Right lobe of liver (tissue), 6 donors: ENCODE measurements around the gene ARSA. TPM values are rescaled to one million over a fixed set of nuclear protein-coding genes. Genes with fewer than 3 reads are reported as not detected.

ENCODE experiments used
- ATAC-seq, 4 donors: fragments of 200-7000 bp; cut with Tn5 transposase; one replicate each; pipeline ENCODE4 v1.9.1; 2020; ENCODE audit warnings: mild to moderate bottlenecking in 4 of 4, moderate library complexity in 4 of 4
- DNase-seq, 3 donors: peaks; one replicate each; pipeline ENCODE4 v3.0.0-alpha.2; 2020
- H3K27ac ChIP-seq, 3 donors: fragments of 200-600 bp; one replicate each; pipeline ENCODE4 v1.8.0; 2022
- H3K27me3 ChIP-seq, 2 donors: fragments of 200-600 bp; one replicate each; pipeline ENCODE4 v1.8.0; 2022
- H3K36me3 ChIP-seq, 4 donors: fragments of 200-600 bp; sonication (generic) in 1 of 4; one replicate each; pipeline versions ENCODE4 v1.5.1 to v1.8.0; 2017 to 2022; ENCODE audit warnings: control low read depth in 1 of 4
- H3K4me1 ChIP-seq, 4 donors: fragments of 200-600 bp; sonication (generic) in 1 of 4; one replicate each; pipeline versions ENCODE4 v1.5.1 to v1.8.0; 2017 to 2022; ENCODE audit warnings: control low read depth in 1 of 4
- H3K4me3 ChIP-seq, 3 donors: fragments of 200-600 bp; one replicate each; pipeline ENCODE4 v1.8.0; 2022
- H3K9me3 ChIP-seq, 4 donors: fragments of 200-600 bp; sonication (generic) in 1 of 4; one replicate each; pipeline versions ENCODE4 v1.5.1 to v1.8.0; 2017 to 2022; ENCODE audit warnings: control low read depth in 1 of 4
- POLR2A ChIP-seq: fragments of 450-650 bp; IDR thresholded peaks from one replicate; pipeline ENCODE4 v1.6.1; 2017; ENCODE audit warnings: antibody characterized with exemption, mild to moderate bottlenecking
- WGBS: methylation state at CpG from one replicate; pipeline ENCODE4 v1.1.6; 2018; ENCODE audit warnings: low coverage, low lambda C conversion rate; ENCODE audit not compliant: insufficient coverage; ENCODE audit errors: missing lambda C conversion rate; 5-methylcytosine and 5-hydroxymethylcytosine counted together
- intact Hi-C, 2 donors: fragments of 100-400 bp; cut with DNase I; formaldehyde crosslinking; loops; one replicate each; pipeline versions ENCODE4 v1.11.2 to v1.14.1; 2022
- total RNA-seq, 6 experiments: library from RNA; depleted of rRNA in 2 of 6; stranded (reverse); fragments of >200 nt in 2 of 6; fragmentation: NEBNext Ultra II Directional in 3 of 6; extraction: Animal tissue kit (Norgen Biotek cat#: 25700) in 3 of 6; gene quantifications; one replicate each; pipeline versions ENCODE4 v1.1.0 to v1.2.4, GENCODE V29; 2016 to 2023
- TF ChIP-seq, protein P1 (sequence below), 4 donors: fragments of 200-600 bp in 3 of 4; fragments of 450-650 bp in 1 of 4; IDR thresholded peaks; one replicate each; pipeline versions ENCODE4 v1.5.1 to v1.8.0; 2016 to 2022; ENCODE audit warnings: antibody characterized with exemption in 4 of 4, mild to moderate bottlenecking in 2 of 4
- donor health status: DM: no; HTN: yes; CAD: no.
- donor health status: DM: no; HTN: no; CAD: no.
- donor health status: DM: no; HTN: no; CAD: no.
- donor health status: DM: no; HTN: yes; CAD: no.
- donor health status: DM: no; HTN: yes; CAD: no.

The ARSA gene
- total RNA-seq, 6 experiments from 2014 or later, result 20.8 to 47.3 (median 38.6) TPM

DNA sequence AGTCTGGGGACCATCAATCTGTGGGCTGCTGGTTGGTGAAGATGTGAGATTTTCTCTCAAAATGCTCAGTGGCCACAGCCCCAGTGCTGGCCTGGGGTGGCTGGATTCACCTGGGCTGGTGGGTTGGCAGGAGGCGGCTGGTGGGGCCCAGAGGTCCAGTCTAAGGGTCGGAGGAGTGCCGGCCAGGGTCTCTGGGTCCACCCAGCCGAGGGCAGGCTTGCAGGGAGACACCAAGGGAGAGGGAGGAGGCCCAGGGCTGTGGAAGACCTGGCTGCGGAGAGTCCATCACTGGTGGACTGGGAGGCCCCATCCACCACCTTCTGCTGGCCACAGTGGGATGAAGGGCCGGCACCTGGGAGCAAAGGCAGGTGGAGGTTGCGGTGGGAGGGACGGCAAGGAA lies 44.1 kb upstream of the ARSA start:
- peak overlapping the region in 2 of 3 donors; percentile 55 to 62 for H3K27ac ChIP-seq
- DNase-seq, result no peak
- H3K4me1 ChIP-seq, result no peaks in the 10 kb centered on the region
- no peaks in the 10 kb centered on the region for H3K9me3 ChIP-seq
- intact Hi-C loops, result no loop called here
- H3K27me3 ChIP-seq, result no peaks in the 10 kb centered on the region
- TF ChIP-seq, protein P1, sequence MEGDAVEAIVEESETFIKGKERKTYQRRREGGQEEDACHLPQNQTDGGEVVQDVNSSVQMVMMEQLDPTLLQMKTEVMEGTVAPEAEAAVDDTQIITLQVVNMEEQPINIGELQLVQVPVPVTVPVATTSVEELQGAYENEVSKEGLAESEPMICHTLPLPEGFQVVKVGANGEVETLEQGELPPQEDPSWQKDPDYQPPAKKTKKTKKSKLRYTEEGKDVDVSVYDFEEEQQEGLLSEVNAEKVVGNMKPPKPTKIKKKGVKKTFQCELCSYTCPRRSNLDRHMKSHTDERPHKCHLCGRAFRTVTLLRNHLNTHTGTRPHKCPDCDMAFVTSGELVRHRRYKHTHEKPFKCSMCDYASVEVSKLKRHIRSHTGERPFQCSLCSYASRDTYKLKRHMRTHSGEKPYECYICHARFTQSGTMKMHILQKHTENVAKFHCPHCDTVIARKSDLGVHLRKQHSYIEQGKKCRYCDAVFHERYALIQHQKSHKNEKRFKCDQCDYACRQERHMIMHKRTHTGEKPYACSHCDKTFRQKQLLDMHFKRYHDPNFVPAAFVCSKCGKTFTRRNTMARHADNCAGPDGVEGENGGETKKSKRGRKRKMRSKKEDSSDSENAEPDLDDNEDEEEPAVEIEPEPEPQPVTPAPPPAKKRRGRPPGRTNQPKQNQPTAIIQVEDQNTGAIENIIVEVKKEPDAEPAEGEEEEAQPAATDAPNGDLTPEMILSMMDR (IDR thresholded peaks at IDR 0.05), result no peak
- no peak for TF ChIP-seq POLR2A
- H3K36me3 ChIP-seq, result no peaks in the 10 kb centered on the region
- ATAC-seq, result no peak
- 56% methylated on average over 5 of the region's 8 CpGs for WGBS
- no peak overlapping the region for H3K4me3 ChIP-seq

DNA sequence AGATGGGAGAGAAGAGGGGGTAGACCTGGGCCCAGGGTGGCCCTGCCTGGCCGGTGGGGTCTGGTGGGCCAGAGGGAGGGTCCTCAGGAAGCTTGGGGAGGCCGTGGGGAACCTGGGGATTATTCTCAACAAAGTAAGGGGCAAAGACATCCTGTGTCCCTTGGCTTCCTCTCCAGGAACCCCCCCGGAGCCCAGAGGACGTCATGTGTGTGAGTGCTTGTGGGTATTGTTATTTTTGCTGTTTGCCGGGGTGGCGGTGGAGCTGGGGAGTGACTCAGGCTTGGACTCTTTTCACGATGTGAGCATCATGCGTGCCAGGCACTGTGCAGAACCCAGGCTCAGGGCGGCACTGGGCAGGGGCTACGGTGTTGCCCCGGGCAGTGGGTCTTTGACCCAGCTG lies 43.7 kb upstream of the ARSA start:
- DNase-seq (no peak), ATAC-seq (peak in 2 of 4 donors; percentile 4 to 5)
- 56% methylated on average over 7 of the region's 11 CpGs for WGBS
- H3K4me1 ChIP-seq, result no peaks in the 10 kb centered on the region
- intact Hi-C loops, result no loop called here
- H3K9me3 ChIP-seq, result no peaks in the 10 kb centered on the region
- no peaks in the 10 kb centered on the region for H3K27me3 ChIP-seq
- no peak for TF ChIP-seq POLR2A
- TF ChIP-seq, protein P1 (IDR thresholded peaks at IDR 0.05), result no peak
- peak overlapping the region in 2 of 3 donors; percentile 55 to 62 for H3K27ac ChIP-seq
- no peak overlapping the region for H3K4me3 ChIP-seq
- no peaks in the 10 kb centered on the region for H3K36me3 ChIP-seq

DNA sequence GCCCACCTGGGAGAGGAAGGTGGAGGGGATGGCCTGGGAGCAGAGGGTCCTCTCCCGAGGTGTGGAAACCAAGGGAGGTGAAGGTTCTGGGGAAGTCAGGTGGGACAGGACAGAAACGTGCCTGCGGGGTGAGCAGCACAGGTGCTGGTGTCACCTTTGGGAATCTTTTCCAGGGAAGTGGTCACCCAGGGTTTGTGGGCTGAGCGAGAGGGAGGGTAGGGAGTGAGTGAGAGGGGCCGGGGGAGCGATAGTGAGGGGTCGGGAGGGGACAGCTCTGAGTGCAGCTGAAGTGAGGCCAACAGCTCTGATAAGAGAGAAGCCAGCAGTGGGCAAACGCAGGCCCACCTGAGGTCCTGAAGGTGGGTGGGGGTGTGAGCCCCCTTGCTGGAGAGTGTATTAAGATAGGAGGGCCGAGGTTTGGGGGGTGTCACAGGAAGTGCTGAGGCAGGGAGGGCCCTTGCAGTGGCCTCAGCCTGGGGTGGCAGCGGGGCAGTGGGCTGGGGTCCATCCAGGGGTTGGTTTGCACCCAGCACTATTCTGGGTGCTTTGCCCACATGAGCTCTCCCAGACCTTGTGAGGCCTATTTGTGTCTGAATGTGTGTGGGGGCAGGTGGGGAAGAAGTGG lies 43.1 kb upstream of the ARSA start:
- Histone ChIP-seq H3K36me3 (no peaks in the 10 kb centered on the region), H3K27ac (no peak overlapping the region), H3K9me3 (no peaks in the 10 kb centered on the region), H3K4me3 (no peak overlapping the region), H3K27me3 (no peaks in the 10 kb centered on the region), H3K4me1 (no peaks in the 10 kb centered on the region)
- 55% methylated on average over 7 of the region's 10 CpGs for WGBS
- DNase-seq (no peak), ATAC-seq (no peak)
- intact Hi-C loops, result no loop called here
- TF ChIP-seq POLR2A, result no peak
- TF ChIP-seq, protein P1 (IDR thresholded peaks at IDR 0.05), result no peak

DNA sequence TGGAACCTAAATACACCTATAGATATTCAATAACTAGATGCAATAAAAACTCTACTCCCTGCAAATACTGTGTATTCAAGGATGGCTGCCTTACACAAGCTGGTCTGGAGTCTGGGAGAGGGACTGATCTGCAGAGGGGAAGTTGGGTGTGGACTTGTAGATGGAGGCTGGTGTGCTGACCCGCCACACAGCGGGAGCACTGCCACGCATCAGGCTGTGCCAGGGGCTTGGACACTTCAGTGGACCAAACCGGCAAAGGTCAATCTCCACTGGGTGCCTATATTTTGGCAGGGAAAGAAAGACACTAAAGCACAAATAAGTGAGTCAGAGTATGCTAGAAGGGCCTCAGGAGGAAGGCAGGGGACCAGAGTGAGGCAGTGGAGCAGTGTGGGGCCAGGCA lies 42.6 kb upstream of the ARSA start:
- no peak for DNase-seq
- TF ChIP-seq, protein P1 (IDR thresholded peaks at IDR 0.05), result no peak
- no peak for TF ChIP-seq POLR2A
- WGBS, result 48% methylated on average over 4 of the region's 4 CpGs
- no peaks in the 10 kb centered on the region for H3K4me1 ChIP-seq
- H3K36me3 ChIP-seq, result no peaks in the 10 kb centered on the region
- no peaks in the 10 kb centered on the region for H3K9me3 ChIP-seq
- intact Hi-C loops, result no loop called here
- H3K27me3 ChIP-seq, result no peaks in the 10 kb centered on the region
- H3K27ac ChIP-seq, result no peak overlapping the region
- H3K4me3 ChIP-seq, result no peak overlapping the region
- no peak for ATAC-seq
